Prostate gland (tissue), 2 donors: ENCODE data around the gene TGIF2.

Experiments used
- CTCF ChIP-seq, 4 experiments: fragments of 200-600 bp in 2 of 4; fragments of 450-650 bp in 2 of 4; sonication (generic) in 2 of 4; IDR thresholded peaks; 1 replicate in 3 of 4; 2 replicates in 1 of 4; pipeline ENCODE4 v1.5.1; 2016 to 2019; ENCODE audit warnings: antibody characterized with exemption in 4 of 4, mild to moderate bottlenecking in 2 of 4, moderate library complexity in 2 of 4
- POLR2AphosphoS5 ChIP-seq: sonication (generic); formaldehyde crosslinking; IDR thresholded peaks from one replicate; pipeline ENCODE4 v1.6.1; 2017; ENCODE audit warnings: antibody characterized with exemption

- TF ChIP-seq POLR2AphosphoS5 (no peak), CTCF (IDR thresholded peaks at IDR 0.05) (no peak)
Measured at GRCh38 chr20:36548704-36549627, 24.4 kb upstream of the TGIF2 start.
